GM19239 (cell line): ENCODE data around the gene NHERF2.

Experiments
- DNase-seq: peaks from one replicate; pipeline ENCODE4 v3.0.0; 2011; ENCODE audit warnings: low spot score; ENCODE audit not compliant: insufficient read length
- FAIRE-seq: peaks from 2 replicates; lab custom pipeline; 2011; peaks lifted over from hg19 to GRCh38; lab: Jason Lieb, UNC

NHERF2 gene

GRCh38 chr16:2037647-2038381 is 11.1 kb downstream of the NHERF2 start:
- DNase-seq: no peak
- no peak for FAIRE-seq

DNA sequence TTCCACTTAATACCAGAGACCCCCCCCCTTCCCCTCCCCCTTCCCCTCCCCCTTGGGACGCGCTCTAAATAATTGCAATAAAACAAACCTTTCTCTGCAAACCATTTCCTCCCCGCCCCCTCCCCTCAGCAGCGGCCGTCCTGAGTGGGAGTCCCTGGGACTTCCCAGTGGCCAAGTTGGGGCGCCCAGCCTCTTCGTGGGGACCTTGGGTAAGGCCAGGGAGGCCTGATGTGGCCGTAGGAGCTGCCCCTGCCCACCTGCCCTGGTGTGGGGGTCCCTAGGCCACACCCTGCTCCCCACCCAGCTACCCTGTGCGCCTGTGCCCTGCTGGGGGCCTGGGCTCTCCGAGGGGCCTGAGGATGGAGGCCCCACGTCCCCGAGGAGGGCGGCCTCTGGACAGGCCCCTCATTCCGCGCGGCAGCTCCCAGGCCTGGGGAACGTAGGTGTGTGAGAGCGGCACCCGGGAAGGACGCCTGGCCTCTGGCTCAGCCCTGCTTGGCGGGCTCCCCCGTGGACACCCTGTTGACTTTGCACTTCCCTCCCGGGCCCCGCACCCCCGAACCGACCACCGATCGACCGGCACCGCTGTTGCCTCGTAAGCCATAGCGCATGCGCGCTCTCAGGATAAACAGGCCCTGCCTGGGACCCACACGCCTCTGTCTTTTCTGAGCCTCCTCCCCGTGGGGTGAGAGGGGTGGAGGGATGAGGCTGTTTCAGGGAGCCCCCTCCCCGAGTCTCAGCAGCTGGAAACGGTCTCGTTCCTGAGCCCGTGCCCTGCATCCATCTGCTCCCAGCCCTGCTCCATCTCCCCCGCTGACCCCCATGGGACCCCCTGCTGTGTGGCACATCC is 11.9 kb downstream of the NHERF2 start:
- no peak for FAIRE-seq
- DNase-seq: no peak

- DNase-seq (no peak), FAIRE-seq (no peak)
Measured at GRCh38 chr16:2039274-2040031, 12.8 kb downstream of the NHERF2 start.

GRCh38 chr16:2040041-2040786 is 13.5 kb downstream of the NHERF2 start:
- DNase-seq: no peak
- no peak for FAIRE-seq

DNA sequence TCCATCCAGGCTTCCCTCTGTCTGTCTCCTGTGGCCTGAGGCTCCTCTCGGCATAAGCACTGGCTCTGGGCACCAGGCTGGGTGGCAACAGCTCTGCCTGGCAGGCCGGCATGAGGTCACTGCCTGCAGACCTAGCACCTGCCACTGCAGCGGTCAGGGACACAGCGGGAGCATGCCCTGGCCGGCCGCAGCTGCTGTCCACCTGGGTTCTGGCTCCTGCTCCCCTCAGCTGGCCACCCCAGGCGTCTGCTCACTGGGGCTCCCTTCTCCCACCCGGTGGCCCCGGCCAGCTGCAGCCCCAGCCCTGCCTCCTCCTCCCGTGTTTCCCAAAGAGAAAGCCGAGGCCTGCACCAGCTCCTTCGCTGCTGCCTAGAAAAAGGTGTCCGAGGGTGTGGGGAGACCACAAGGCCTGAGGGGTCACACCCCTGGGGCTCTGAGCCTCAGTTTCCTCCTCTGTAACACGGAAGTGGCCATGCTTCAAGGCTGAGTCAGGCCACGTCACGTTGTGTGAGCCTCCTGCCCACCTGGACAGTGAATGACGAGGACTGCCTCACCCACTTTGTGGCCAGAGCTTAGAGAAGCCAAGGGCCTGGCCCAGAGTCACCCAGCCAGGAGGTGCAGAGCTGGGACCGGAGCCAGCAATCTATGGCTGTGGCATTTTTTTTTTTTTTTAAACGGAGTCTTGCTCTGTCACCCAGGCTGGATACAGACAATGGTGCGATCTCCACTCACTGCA is 14.3 kb downstream of the NHERF2 start:
- FAIRE-seq (no peak), DNase-seq (no peak)

DNA sequence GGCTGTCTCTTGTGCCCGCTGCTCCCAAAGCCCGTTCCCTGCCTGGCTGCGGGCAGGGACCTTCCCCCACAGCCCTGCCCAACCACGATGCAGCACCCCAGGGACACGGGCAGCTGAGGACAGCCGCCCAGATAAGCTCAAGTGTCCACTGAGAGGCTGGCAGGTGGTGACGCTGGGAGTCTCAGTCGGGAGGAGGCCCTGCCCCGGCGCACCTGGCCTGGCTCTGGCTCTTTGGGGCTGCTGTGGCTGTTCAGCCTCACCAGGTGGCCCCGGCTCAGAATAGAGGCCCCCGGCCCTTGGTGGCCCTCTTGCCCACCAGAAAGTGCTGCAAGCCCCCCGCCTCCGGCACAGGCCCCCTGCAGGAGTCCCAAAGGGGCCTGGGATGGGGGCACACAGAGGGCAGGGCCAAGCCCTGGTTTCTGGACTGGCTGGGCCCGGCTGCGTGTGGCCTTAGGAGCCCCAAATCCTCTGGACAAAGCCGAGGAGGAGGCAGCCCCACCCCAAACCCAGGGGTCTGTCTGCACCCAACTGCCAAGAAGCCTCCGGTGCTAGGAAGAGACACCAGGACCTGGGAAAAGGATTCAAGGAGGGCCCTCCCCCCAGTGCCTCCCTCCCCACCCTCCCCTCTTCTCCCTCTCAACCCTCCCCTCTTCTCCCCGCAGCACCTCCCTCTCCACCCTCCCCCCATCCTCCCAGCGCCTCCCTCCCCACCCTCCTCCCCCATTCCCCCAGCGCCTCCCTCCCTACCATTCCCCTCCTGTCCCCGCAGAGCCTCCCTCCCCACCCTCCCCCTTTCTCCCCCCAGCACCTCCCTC is 15.7 kb downstream of the NHERF2 start:
- no peak for FAIRE-seq
- DNase-seq: no peak

- no peak for DNase-seq
- FAIRE-seq: no peak
Measured at GRCh38 chr16:2042986-2043666, 16.4 kb downstream of the NHERF2 start.

DNA sequence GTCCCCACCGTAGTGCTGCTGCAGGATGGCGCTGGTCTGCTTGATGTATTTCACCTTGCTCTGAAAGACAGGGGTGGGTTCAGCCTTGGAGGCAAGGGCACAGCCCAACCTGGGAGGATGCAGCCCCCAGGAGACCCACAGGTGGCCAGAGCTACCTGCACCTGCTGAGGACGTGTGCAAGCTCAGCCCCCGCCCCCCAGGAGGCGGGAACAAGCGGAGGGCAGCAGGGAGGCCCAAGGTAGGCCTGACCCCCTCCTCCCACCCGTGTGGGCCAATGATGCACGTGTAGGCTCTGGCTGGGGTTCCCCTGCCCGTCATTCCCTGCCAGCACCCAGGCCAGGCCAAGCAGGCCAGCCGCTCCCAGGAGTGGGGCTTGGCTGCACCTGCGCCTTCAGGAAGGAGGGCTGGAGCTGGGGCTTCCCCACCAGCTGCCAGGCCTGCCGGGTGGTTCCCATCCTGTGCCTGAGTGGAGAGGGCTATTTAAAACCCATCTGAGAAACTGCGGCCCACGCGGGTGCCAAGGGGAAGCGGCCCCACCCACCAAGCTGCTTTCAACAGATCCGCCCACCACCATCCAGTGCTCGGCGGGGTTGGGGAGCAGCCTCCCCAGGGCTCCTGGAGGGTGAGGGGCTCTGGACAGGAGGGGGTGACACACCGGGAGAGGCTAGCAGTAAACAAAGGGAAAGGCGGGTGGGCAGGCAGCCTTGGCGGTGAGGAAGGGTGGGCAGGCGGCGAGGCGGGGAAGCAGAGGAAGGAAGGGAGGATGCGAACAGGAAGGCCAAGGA is 17.2 kb downstream of the NHERF2 start:
- FAIRE-seq: no peak
- DNase-seq: no peak

GRCh38 chr16:2044541-2044940 is 17.8 kb downstream of the NHERF2 start:
- FAIRE-seq (no peak), DNase-seq (no peak)

DNA sequence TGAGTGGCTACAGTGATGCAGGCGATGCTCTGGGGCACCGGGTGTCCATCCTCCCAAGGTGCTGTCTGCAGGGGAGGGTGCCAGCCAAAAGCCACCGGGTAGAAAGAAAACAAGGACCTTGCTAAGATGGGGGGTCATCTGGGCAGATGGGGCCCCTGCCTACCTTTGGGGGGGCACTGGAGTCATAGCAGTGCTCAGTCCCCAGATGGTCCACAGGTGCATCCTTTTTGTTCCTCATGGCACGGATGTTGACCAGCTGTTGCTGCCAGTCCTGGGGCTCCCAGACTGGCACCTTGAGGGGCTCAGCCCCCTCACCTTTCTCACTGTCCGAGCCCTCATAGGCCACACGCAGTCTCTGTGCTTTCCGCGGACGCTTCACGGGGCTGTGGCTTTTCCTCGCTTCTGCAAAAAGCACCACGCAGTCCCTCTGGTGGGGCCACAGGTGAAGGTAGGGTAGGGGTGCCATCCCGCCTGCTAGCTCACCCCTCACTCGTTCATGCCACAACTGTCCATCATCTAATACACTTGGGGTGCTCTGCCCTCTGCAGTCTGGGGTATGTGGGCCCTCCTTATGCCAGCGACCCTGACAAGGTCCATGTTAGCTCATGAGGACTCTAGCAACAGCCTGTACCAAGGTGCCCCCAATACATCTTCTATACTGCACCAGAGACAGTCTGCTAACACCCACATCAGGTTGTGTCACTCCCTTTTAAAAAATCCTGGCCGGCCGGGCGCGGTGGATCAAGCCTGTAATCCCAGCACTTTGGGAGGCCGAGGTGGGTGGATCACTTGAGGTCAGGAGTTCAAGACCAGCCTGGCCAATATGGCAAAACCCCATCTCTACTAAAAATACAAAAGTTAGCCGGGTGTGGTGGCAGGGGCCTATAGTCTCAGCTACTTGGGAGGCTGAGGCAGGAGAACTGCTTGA is 19.5 kb downstream of the NHERF2 start:
- no peak for DNase-seq
- FAIRE-seq: no peak

DNA sequence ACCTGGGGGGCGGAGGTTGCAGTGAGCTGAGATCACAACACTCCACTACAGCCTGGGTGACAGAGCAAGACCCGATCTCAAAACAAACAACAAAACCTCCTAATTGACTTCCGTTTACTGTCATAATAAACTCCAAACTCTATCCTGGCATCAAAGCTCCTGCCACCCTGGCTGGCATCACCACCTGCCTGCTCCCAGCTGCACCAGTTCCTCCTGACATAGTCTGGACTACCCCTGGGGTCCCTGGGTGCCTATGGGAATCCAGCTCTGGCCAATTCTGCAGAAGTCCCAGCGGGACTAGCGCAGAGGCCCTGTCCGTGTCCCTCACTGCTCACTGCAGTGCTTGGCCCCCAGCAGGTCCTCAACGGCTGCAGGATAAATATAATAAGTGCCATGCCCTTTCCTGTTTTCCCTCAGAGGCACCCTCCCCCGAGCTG is 20.2 kb downstream of the NHERF2 start:
- no peak for FAIRE-seq
- DNase-seq: no peak

- DNase-seq (peak; percentile 100), FAIRE-seq (peak; percentile 93)
Measured at GRCh38 chr16:2047330-2048115, 20.8 kb downstream of the NHERF2 start, which contains the start of the genes NTHL1 and TSC2. Gene NTHL1, minus strand, starts transcription at chr16:2047834. Its CDS starts 11 bp downstream, at chr16:2047823. Gene TSC2, plus strand, starts transcription at chr16:2047985. Its CDS starts 631 bp downstream, at chr16:2048616.

- no peak for DNase-seq
- no peak for FAIRE-seq
Measured at GRCh38 chr16:2048116-2048543, 21.4 kb downstream of the NHERF2 start.

DNA sequence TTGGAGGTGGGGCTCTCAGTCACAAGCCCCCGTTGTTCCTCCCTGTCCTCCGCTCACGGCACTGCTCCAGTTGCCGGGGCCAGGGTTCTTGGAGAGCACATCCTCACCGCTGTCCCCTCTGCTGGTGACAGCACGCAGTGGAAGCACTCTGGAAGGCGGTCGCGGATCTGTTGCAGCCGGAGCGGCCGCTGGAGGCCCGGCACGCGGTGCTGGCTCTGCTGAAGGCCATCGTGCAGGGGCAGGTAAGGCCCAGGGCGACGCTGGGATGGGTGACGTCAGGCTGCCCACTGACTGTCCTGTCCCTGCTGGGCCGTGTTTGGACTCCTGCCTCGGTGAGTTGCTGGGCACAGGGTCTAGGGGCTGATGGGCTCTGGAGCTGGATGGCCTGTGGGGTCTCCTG is 26.5 kb downstream of the NHERF2 start:
- FAIRE-seq (no peak), DNase-seq (no peak)

DNA sequence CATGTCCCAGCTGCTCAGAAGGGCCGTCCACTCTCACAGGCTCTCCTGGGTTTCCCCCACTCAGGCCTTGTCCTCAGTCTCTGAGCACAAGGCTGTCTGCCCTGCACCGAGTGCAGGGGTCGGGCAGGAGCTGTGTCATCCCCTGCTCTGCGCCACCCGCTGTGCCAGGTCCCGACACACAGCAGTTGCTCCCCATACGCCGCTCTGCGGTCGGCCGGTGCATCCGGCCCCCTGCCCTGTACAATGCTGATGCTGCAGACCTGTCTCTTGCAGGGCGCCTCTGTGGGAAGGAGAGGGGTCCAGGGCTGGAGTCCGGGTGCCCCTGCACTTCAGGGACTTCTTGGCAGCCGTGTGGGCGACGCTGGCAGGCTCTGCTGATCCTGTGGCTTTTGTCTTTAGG is 27.2 kb downstream of the NHERF2 start:
- no peak for FAIRE-seq

More for the DNA sequence above, 27.2 kb downstream of the NHERF2 start:
- no peak for DNase-seq
